HEK293 (cell line): ENCODE results near the gene SUPT5H.

ENCODE experiments used
- CTCF ChIP-seq: fragments of 450-650 bp; formaldehyde crosslinking; IDR thresholded peaks from 2 replicates; pipeline ENCODE4 v1.5.1; 2016; ENCODE audit warnings: missing biosample characterization, missing genetic modification characterization
- SETDB1 ChIP-seq: IDR thresholded peaks from one replicate; pipeline ENCODE4 v1.6.1; 2017; ENCODE audit warnings: mild to moderate bottlenecking, low read length, moderate library complexity, mixed read lengths; ENCODE audit not compliant: insufficient read length
- ZNF19 ChIP-seq: fragments of 450-650 bp; formaldehyde crosslinking; IDR thresholded peaks from 2 replicates; pipeline ENCODE4; 2016; ENCODE audit warnings: missing biosample characterization, missing genetic modification characterization, low read depth
- ZNF449 ChIP-seq: fragments of 450-650 bp; formaldehyde crosslinking; IDR thresholded peaks from 2 replicates; pipeline ENCODE4 v1.5.1; 2017; ENCODE audit warnings: missing biosample characterization, mild to moderate bottlenecking, missing genetic modification characterization, moderate library complexity

GRCh38 chr19:39497996-39498797 is 52.8 kb downstream of the SUPT5H start:
- TF ChIP-seq CTCF (tag by site-specific recombination) (peak; percentile 99), SETDB1 (no peak), ZNF449 (tag by site-specific recombination) (no peak), ZNF19 (tag by site-specific recombination) (no peak)
